NCI-H146 treated with DMSO at 0.1 percent for 48 hours (cell line): ENCODE data around the gene MAP3K10.
"Not testable (repeated sequence)": the region's sequence is repeated elsewhere in the genome, so short reads cannot be mapped to it uniquely, and the experiment has no call there.

Experiments used
- DNase-seq: peaks from one replicate; lab custom pipeline; 2025; ENCODE audit not compliant: unreplicated experiment; lab: John Stamatoyannopoulos, UW

The MAP3K10 gene

GRCh38 chr19:40190891-40191835 lies at the start of gene MAP3K10:
Gene MAP3K10, plus strand, starts transcription at chr19:40191426. Its CDS starts 606 bp downstream, at chr19:40192032.
- DNase-seq: peak; percentile 45

GRCh38 chr19:40141551-40141950 lies 49.7 kb upstream of the MAP3K10 start:
- DNase-seq: no peak

DNA sequence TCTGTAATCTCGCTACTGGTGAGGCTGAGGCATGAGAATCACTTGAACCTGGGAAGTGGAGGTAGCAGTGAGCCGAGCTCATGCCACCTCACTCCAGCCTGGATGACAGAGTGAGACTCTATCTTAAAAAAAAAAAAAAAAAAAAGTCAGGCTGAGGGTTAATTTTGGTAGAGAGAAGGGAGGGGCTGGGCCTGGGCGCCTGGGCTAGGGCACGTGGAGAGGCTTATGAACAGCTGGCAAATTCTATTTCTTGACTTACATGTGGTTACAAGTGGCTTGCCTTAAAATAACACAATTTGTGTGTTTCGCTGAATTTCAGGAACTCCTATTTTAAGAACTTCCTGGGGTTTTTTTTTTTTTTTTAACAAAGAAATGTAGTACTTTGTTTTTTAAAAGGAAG lies 47.6 kb upstream of the MAP3K10 start:
- DNase-seq: no peak

DNA sequence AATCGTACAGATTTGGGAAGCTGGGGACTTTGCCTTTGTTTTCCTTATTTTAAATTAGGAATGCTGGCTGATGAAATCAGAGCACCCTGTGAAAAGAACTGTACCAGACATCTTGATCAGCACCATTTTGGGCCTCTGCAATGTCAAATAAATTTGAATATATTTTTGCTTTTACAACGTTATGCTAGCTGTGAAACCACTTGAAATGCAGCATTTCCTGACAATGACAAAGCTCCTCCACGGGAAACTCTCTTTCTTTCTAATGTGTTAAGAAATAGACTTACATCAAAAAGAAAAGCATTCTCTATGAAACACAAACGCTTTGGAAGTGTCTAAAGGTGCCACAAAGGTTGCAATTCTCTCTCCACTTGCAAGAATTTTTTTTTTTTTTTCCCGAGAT lies 47.1 kb upstream of the MAP3K10 start:
- DNase-seq: no peak

DNA sequence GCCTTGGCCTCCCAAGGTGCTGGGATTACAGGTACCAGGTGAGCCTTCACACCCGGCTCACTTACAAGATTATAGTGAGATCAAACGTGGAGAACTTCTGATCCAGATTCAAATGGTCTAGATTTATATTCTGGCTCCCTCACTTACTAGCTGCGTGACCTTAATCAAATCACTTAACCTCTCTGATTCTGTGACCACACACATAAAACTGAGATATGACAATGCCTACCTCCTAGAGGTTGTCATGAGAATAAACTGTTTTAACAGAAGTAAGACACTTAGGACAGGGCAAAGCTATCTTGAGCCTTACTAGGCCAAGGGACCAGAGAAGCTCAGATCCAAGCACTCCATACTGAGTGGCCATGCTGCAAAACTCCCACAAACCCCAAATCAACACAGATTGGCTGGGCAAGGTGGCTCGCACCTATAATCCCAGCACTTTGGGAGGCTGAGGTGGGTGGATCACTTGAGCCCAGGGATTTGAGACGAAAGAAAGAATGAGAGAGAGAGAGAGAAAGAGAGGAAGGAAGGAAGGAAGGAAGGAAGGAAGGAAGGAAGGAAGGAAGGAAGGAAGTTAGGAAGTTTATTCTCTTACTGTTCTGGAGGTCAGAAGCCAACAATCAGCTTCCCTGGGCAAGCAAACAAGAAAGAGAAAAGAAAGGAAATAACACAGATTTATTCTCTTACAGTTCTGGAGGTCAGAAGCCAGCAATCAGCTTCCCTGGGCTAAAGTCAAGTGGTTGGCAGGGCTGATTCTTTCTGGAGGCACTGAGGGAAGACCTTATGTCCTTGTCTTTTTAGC lies 46.1 kb upstream of the MAP3K10 start:
- DNase-seq: no peak

DNA sequence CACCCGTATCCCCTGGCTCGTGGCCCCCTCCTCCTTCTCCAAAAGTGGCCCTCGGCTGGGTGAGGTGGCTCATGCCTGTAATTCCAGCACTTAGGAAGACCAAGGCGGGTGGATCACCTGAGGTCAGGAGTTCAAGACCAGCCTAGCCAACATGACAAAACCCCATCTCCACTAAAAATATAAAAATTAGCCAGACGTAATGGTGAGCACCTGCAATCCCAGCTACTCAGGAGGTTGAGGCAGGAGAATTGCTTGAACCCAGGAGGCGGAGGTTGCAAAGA lies 45.5 kb upstream of the MAP3K10 start:
- not testable (repeated sequence) for DNase-seq

DNA sequence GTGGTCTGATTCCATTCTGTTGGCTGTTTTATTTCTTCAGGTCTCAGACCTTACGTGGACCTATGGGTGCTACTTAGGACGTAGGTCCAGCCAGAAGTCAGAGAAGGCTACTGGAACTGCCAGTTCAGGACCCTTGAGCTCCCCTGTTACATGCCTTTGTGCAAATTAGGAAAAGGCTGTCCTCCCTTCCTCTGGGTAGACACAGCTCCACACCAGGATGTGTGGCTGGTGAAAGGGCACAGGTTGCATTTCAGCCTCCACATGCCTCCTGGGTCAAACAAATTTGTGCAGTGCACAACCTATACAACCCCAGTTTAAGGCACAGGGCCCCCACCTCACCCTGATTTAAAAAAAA lies 43.9 kb upstream of the MAP3K10 start:
- DNase-seq: no peak

DNA sequence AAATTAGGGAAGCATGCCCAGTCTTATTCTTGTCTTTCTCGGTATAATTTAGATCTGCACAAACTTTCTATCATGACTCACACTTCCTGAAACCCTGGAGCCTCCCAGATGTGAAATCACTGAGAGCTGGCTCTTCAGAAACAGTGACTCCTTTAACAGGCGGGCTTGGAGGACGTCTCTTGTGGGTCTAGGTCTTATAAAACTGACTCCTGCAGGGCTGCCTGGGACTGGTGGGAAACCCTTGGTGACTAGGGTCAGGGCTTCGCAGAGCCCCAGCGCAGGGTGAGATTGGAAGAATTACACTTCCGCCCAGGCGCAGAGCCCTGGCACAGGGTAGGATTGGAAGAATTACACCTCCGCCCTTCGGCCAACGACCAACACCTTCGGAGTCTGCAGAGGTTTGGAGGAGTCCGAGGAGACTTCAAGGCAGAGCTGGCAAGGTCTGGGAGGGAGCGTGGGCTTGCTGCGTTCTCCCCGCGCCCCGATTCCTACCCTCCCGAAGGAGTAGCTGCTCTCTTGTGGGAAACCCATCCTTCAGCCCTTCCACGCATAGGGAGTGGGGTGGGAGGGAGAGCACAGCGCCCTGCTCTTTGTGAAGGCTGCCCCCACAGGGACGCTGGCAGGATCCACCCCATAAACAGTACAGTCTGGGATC lies 43.4 kb upstream of the MAP3K10 start:
- no peak for DNase-seq

DNA sequence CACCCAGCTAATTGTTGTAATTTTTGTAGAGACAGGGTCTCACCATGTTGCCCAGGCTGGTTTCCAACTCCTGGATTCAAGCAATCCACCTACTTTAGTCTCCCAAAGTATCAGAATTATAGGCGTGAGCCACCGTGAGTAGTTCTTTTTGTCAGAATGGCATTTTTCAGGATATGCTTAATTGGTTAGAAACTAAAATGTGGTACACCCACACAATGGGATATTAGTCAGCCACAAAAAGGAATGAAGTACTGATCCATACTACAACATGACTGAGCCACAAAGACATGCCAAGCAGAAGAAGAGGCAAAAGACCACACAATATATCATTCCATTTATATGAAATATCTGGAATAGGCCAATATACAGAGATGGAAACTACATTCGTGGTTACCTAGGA lies 41.7 kb upstream of the MAP3K10 start:
- no peak for DNase-seq

- no peak for DNase-seq
Measured at GRCh38 chr19:40150170-40150569, 41.1 kb upstream of the MAP3K10 start.

DNA sequence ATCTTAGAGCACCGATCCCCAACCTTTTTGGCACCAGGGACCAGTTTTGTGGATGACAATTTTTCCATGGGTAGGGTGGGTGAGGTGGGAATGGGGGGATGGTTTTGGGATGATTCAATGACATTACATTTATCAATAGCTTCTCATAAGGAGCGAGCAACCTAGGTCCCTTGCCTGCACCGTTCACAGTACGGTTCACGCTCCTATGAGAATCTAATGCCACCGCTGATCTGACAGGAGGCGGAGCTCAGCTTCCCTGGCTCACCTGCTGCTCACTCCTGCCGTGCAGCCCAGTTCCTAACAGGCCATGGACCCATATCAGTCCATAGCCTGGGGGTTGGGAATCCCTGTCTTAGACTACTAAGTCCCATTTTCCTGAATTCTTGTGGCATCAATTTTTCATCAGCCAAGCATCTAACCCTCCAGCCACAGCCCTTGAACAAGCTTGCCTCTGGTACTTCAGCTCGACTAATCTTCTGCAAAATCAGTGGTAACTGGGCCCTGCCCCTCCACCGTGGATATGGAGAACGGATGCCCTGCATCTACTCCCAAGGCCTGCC lies 37.0 kb upstream of the MAP3K10 start:
- no peak for DNase-seq

- DNase-seq: no peak
Measured at GRCh38 chr19:40155749-40156265, 35.4 kb upstream of the MAP3K10 start.

DNA sequence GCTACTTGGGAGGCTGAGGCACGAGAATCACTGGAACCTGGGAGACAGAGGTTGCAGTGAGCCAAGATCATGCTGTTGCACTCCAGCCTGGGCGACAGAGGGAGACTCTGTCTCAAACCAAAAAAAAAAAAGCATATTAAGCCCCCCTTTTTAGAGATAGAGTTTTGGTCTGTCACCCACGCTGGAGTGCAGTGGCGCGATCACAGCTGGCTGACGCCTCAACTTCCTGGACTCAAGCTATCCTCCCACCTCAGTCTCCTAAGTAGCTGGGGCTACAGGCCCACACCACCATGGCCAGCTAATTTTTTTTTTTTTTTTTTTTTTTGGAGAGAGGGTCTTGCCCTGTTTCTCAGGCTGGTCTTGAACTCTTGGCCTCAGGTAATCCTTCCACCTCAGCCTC lies 34.2 kb upstream of the MAP3K10 start:
- no peak for DNase-seq

DNA sequence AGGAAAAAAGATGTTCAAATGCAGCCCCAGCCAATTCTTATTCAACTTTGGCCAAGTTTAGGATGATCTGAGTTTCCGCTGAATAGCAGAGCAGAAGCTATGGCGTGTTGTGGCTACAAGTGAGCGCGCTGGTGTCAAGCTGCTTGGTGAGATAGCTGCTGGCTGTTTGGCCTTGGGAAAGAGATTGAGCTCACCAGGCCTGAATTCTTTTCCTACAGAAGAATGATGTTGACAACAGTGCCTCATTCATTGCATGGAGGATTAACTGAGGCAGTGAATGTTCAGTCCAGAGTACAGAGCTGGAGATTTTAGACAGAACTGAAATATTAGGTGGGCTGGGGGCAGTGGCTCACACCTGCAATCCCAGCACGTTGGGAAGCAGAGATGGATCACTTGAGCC lies 31.5 kb upstream of the MAP3K10 start:
- DNase-seq: no peak

DNA sequence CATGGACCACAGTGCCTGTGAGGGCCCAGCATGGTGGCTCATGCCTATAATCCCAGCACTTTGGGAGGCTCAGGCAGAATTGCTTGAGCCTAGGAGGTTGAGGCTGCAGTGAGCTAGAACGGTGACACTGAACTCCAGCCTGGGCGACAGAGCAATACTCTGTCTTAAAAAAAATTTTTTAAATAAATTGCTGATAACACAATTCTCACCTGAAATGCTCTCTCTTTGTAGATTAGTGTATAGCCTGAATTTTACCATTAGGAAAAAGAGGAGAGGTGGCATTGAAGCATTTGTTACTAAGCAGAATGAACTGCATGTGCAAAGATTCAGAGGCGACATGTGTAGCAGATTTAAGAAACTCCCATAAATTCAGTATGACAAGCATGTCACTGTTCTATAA lies 29.1 kb upstream of the MAP3K10 start:
- no peak for DNase-seq

- DNase-seq: no peak
Measured at GRCh38 chr19:40163541-40164129, 27.6 kb upstream of the MAP3K10 start.

DNA sequence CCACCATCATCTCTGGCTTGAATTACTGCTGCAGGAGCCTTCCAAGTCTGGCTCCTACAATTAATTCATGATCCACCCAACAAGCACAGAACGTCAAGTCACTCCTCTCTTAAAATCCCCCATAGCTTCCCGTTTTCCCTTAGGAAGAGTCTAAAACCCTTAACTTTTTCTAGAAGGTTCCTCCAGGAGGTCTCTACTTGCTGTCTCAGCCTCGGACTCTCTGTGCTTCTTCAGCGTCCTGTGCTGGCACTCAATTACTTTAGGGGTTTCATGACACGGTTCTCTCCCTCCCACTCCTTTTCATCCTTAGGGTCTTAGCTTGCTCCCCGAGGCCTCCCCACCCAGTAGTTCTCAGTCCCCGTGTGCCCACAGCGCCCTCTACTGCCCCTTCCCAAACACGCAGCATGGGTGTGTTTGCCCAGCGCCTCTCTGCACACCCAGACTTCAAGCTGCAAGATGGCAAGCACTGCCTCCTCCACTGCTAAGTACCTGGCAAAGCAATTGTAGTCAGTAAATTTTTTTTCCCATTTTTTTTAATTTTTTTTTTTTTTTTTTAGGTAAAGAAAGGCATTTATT lies 25.8 kb upstream of the MAP3K10 start:
- no peak for DNase-seq

- not testable (repeated sequence) for DNase-seq
Measured at GRCh38 chr19:40169482-40170302, 21.5 kb upstream of the MAP3K10 start.

DNA sequence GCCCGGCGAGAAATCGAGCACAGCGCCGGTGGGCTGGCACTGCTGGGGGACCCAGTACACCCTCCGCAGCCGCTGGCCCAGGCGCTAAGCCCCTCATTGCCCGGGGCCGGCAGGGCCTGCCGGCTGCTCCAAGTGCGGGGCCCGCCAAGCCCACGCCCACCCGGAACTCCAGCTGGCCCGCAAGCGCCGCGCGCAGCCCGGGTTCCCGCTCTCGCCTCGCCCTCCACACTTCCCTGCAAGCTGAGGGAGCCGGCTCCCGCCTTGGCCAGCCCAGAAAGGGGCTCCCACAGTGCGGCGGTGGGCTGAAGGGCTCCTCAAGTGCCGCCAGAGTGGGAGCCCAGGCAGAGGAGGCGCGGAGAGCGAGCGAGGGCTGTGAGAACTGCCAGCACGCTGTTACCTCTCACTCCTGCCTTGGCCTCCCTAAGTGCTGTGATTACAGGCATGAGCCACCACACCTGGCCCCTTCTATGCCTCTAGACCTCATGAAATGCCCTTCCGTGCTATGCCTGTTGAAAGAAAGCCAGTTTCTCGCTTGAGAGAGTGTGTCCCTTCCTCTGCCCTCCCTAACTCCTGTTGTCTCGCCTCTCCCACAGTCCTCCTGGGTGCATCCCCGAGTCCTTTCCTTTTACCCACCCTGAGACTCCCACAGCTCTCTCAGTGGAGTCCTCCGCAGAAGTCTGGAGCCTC lies 20.8 kb upstream of the MAP3K10 start:
- not testable (repeated sequence) for DNase-seq
